ENCODE results near the gene MFSD12. TPM values are rescaled to one million over a fixed set of nuclear protein-coding genes. Genes with fewer than 3 reads are reported as not detected.
A peak's percentile ranks its signal among the peaks of the same experiment; 100 is the strongest.

MFSD12 gene
- total RNA-seq, 1 experiment from 2014 or later: 48.2 TPM

- Histone ChIP-seq H3K27me3 (replicated peaks; ENCODE audit: insufficient read depth, low read depth, low read length, poor library complexity) (no peaks in the 10 kb centered on the region), H3K27ac (ENCODE audit: low read depth, low read length, poor library complexity, severe bottlenecking) (no peak overlapping the region), H3K36me3 (ENCODE audit: insufficient read depth, low read length, poor library complexity, severe bottlenecking) (no peaks in the 10 kb centered on the region), H3K4me1 (ENCODE audit: insufficient read depth, low read length, poor library complexity, severe bottlenecking) (peaks cover 11% of the 10 kb centered on the region), H3K9me3 (ENCODE audit: low read depth, low read length, poor library complexity, severe bottlenecking) (no peaks in the 10 kb centered on the region), H3K4me3 (ENCODE audit: low read depth, low read length, poor library complexity, severe bottlenecking) (peak overlapping the region; percentile 31)
- DNase-seq (ENCODE audit: low spot score): no peak
- no peak for TF ChIP-seq EZH2 (IDR thresholded peaks at IDR 0.05; ENCODE audit: borderline replicate concordance, low read depth, low read length, poor library complexity, severe bottlenecking)
- no peak for TF ChIP-seq CTCF (conservative IDR thresholded peaks at IDR 0.05; ENCODE audit: low read depth, low read length)
- intact Hi-C loops (cut with micrococcal nuclease; ENCODE audit: unreplicated experiment): no loop called here
- ChIA-PET CTCF (interaction anchor here (0.7 kb wide), 1 partner anchor 382 kb away, joined by 7 read pairs; no protein-coding TSS in a partner anchor), POLR2A (ENCODE audit: low non-redundant PET) (no interaction called here)
- no TSS peak for BruUV-seq (replicated peaks)
Measured at GRCh38 chr19:3605770-3606169, 48.4 kb upstream of the MFSD12 start.

GRCh38 chr19:3605361-3605760 lies 48.0 kb upstream of the MFSD12 start:
- TF ChIP-seq CTCF (conservative IDR thresholded peaks at IDR 0.05; ENCODE audit: low read depth, low read length) (no peak), EZH2 (IDR thresholded peaks at IDR 0.05; ENCODE audit: borderline replicate concordance, low read depth, low read length, poor library complexity, severe bottlenecking) (no peak)
- H3K27ac ChIP-seq (ENCODE audit: low read depth, low read length, poor library complexity, severe bottlenecking): no peak overlapping the region
- intact Hi-C loops (cut with micrococcal nuclease; ENCODE audit: unreplicated experiment): no loop called here
- DNase-seq (ENCODE audit: low spot score): no peak
- BruUV-seq (replicated peaks): no TSS peak
- ChIA-PET POLR2A (ENCODE audit: low non-redundant PET) (no interaction called here), CTCF (no interaction called here)
- no peaks in the 10 kb centered on the region for H3K36me3 ChIP-seq (ENCODE audit: insufficient read depth, low read length, poor library complexity, severe bottlenecking)
- H3K4me1 ChIP-seq (ENCODE audit: insufficient read depth, low read length, poor library complexity, severe bottlenecking): peaks cover 11% of the 10 kb centered on the region
- H3K4me3 ChIP-seq (ENCODE audit: low read depth, low read length, poor library complexity, severe bottlenecking): no peak overlapping the region
- H3K9me3 ChIP-seq (ENCODE audit: low read depth, low read length, poor library complexity, severe bottlenecking): no peaks in the 10 kb centered on the region
- H3K27me3 ChIP-seq (replicated peaks; ENCODE audit: insufficient read depth, low read depth, low read length, poor library complexity): no peaks in the 10 kb centered on the region

- CTCF ChIA-PET: no interaction called here
- no peaks in the 10 kb centered on the region for H3K9me3 ChIP-seq (ENCODE audit: low read depth, low read length, poor library complexity, severe bottlenecking)
- H3K27ac ChIP-seq (ENCODE audit: low read depth, low read length, poor library complexity, severe bottlenecking): no peak overlapping the region
- no peaks in the 10 kb centered on the region for H3K27me3 ChIP-seq (replicated peaks; ENCODE audit: insufficient read depth, low read depth, low read length, poor library complexity)
- peaks cover 11% of the 10 kb centered on the region for H3K4me1 ChIP-seq (ENCODE audit: insufficient read depth, low read length, poor library complexity, severe bottlenecking)
- TF ChIP-seq CTCF (conservative IDR thresholded peaks at IDR 0.05; ENCODE audit: low read depth, low read length) (no peak), EZH2 (IDR thresholded peaks at IDR 0.05; ENCODE audit: borderline replicate concordance, low read depth, low read length, poor library complexity, severe bottlenecking) (no peak)
- H3K4me3 ChIP-seq (ENCODE audit: low read depth, low read length, poor library complexity, severe bottlenecking): no peak overlapping the region
- POLR2A ChIA-PET (ENCODE audit: low non-redundant PET): no interaction called here
- no TSS peak for BruUV-seq (replicated peaks)
- intact Hi-C loops (cut with micrococcal nuclease; ENCODE audit: unreplicated experiment): no loop called here
- H3K36me3 ChIP-seq (ENCODE audit: insufficient read depth, low read length, poor library complexity, severe bottlenecking): no peaks in the 10 kb centered on the region
- DNase-seq (ENCODE audit: low spot score): no peak
Measured at GRCh38 chr19:3604987-3605343, 47.6 kb upstream of the MFSD12 start.

Measured in A673 (cell line).